Activated naive CD8-positive, alpha-beta T cell (primary cell): ENCODE data around the gene KCNA3.

Experiments used
- H3K27ac Mint-ChIP-seq: one replicate; pipeline ENCODE4 v1.8.0; 2021; ENCODE audit warnings: mixed read lengths
- H3K27me3 Mint-ChIP-seq: one replicate; pipeline ENCODE4 v1.8.0; 2021; ENCODE audit warnings: mixed read lengths
- H3K36me3 Mint-ChIP-seq: one replicate; pipeline ENCODE4 v1.8.0; 2021; ENCODE audit warnings: mixed read lengths
- H3K4me1 Mint-ChIP-seq: one replicate; pipeline ENCODE4 v1.8.0; 2021; ENCODE audit warnings: low read depth, mixed read lengths
- H3K4me3 Mint-ChIP-seq: one replicate; pipeline ENCODE4 v1.8.0; 2021; ENCODE audit warnings: mild to moderate bottlenecking, mixed read lengths
- H3K9me3 Mint-ChIP-seq: one replicate; pipeline ENCODE4 v1.8.0; 2021; ENCODE audit warnings: low read depth, mixed read lengths

The KCNA3 gene

GRCh38 chr1:110638556-110638955 lies 36.2 kb downstream of the KCNA3 start:
- peaks cover 8% of the 10 kb centered on the region for H3K36me3 Mint-ChIP-seq
- peak overlapping the region; percentile 36 for H3K27ac Mint-ChIP-seq
- H3K9me3 Mint-ChIP-seq, result peaks cover 3% of the 10 kb centered on the region
- H3K4me3 Mint-ChIP-seq, result no peak overlapping the region
- H3K27me3 Mint-ChIP-seq, result no peaks in the 10 kb centered on the region
- H3K4me1 Mint-ChIP-seq, result peaks cover 56% of the 10 kb centered on the region

- Mint-ChIP-seq H3K27me3 (no peaks in the 10 kb centered on the region), H3K4me1 (peaks cover 51% of the 10 kb centered on the region), H3K9me3 (peaks cover 3% of the 10 kb centered on the region), H3K4me3 (peak overlapping the region; percentile 18), H3K36me3 (peaks cover 8% of the 10 kb centered on the region), H3K27ac (peak overlapping the region; percentile 47)
Measured at GRCh38 chr1:110638058-110638457, 36.7 kb downstream of the KCNA3 start.

GRCh38 chr1:110637475-110637874 lies 37.3 kb downstream of the KCNA3 start:
- Mint-ChIP-seq H3K27ac (peak overlapping the region; percentile 16), H3K4me1 (peaks cover 46% of the 10 kb centered on the region), H3K9me3 (peaks cover 3% of the 10 kb centered on the region), H3K27me3 (no peaks in the 10 kb centered on the region), H3K36me3 (peaks cover 8% of the 10 kb centered on the region), H3K4me3 (no peak overlapping the region)

DNA sequence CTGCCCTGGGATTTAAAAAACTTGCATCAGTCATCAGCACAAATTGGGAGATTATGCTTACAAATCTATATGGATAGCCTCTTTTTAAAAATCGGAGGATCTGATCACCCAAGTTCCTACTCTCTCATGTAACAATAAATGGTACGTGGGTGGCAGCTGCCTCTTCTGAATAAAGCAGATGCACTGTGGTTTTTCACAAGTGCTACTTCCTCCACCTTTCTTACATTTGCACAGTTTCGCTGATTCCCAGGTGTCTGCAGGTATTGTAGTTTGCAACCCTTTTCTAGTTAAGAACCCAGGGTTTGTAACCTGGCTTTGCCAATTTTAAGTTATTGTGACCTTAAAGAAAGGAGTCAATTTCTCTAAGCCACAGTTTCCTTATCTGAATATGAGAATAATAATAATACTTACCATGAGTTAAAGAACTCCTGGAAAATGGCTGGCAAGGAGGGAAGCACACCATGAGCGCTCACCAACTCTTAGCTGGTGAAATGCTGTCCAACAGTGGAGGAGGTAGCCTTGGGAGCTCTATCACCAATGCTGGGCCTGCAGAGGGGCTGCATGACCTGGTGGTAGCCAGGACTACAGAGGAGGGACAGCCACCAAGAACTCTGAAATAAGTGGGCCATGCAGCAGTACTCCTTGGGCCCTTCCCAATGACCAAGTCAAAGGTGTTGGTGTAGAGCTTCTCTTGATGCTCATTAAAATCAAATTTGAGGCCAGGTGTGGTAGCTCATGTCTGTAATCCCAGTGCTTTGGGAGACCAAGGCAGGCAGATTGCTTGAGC lies 38.4 kb downstream of the KCNA3 start:
- H3K36me3 Mint-ChIP-seq, result peaks cover 6% of the 10 kb centered on the region
- peaks cover 37% of the 10 kb centered on the region for H3K4me1 Mint-ChIP-seq
- peak overlapping the region; percentile 77 for H3K4me3 Mint-ChIP-seq
- H3K9me3 Mint-ChIP-seq, result peaks cover under 1% of the 10 kb centered on the region
- H3K27me3 Mint-ChIP-seq, result no peaks in the 10 kb centered on the region
- H3K27ac Mint-ChIP-seq, result peak overlapping the region; percentile 86

GRCh38 chr1:110635434-110635833 lies 39.3 kb downstream of the KCNA3 start:
- Mint-ChIP-seq H3K27me3 (no peaks in the 10 kb centered on the region), H3K4me1 (peaks cover 34% of the 10 kb centered on the region), H3K36me3 (peaks cover 5% of the 10 kb centered on the region), H3K27ac (peak overlapping the region; percentile 86), H3K9me3 (no peaks in the 10 kb centered on the region), H3K4me3 (peak overlapping the region; percentile 77)

DNA sequence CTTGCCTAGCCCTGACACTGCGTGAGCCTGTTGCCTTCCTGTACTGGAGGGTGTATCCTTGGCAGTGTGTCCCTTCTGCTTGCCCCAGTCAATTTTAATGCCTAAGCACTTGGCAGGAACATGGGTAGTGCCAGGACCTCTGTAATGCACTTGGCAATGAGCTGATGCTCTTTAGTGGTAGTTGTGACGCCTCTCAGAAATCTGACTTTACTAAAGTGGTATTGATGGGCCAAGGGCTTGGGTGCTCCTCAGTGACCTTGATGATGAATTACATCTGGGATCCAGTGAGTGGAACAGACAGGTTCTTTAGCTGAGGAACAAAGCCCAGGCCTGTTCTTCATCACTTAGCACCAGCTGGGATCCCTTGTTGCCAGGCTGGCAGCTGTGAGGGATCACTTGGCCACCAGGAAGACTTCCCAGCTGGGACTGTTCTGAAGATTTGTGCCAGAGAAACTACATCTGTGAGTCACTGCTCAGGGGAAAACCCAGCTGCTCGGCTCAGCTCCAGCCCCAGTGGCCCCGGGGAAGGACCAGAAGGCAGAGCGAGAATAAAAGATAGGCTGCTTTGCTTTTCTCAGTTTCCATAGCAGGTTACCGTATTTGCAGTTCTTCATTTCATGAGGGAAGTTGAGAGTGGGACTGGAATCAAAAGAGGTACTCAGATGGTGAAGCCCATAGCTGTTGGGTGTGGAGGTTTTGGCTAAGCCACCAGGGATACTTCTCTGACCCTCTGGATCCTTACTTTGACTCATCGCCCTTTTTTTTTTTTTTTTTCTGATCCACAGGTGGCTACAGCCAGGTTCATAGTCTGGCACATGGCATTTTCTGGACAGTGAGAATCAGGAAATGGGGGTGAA lies 40.1 kb downstream of the KCNA3 start:
- peaks cover 27% of the 10 kb centered on the region for H3K4me1 Mint-ChIP-seq
- H3K9me3 Mint-ChIP-seq, result no peaks in the 10 kb centered on the region
- peak overlapping the region; percentile 77 for H3K4me3 Mint-ChIP-seq
- no peaks in the 10 kb centered on the region for H3K27me3 Mint-ChIP-seq
- H3K27ac Mint-ChIP-seq, result peak overlapping the region; percentile 86
- no peaks in the 10 kb centered on the region for H3K36me3 Mint-ChIP-seq

DNA sequence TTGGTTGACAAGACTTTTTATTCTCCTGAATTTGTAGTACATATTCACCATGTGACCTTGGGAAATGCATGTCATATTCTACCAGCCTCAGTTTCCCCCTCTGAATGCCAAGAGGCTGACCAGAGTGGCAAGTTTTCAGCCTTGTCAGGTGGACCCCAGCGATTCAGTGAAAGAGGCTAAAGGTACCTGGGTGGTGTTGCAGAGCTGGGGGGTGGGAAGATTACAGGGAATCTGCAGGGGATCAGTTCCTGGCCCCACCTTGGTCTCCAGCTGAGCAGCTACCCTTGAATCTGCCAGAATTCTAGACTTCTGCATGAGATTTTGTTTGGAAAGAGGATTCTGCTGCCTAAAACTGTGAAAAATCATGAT lies 40.7 kb downstream of the KCNA3 start:
- peaks cover 23% of the 10 kb centered on the region for H3K4me1 Mint-ChIP-seq
- H3K27me3 Mint-ChIP-seq, result no peaks in the 10 kb centered on the region
- H3K9me3 Mint-ChIP-seq, result no peaks in the 10 kb centered on the region
- no peak overlapping the region for H3K4me3 Mint-ChIP-seq
- H3K36me3 Mint-ChIP-seq, result no peaks in the 10 kb centered on the region
- peak overlapping the region; percentile 86 for H3K27ac Mint-ChIP-seq

DNA sequence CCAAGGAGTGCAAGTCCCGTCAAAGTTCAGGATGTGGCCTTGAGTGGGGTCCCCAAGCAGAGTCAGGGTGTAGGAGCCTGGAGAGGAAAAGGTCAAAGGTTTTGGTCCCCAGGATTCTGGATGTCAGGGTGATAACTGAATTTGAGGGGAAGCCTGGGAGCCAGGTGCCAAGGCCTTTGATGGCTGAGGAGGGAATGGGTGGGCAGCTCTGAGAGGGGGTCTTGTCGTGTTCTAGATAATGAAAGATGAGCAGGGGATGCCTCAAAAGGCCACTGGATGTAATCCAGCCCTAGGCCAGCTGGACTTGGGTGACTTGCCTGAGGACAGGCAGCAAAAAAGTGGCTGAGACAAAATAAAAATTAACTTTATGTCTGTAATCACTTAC lies 41.1 kb downstream of the KCNA3 start:
- H3K4me1 Mint-ChIP-seq, result peaks cover 19% of the 10 kb centered on the region
- H3K27ac Mint-ChIP-seq, result peak overlapping the region; percentile 16
- H3K27me3 Mint-ChIP-seq, result no peaks in the 10 kb centered on the region
- no peaks in the 10 kb centered on the region for H3K36me3 Mint-ChIP-seq
- no peak overlapping the region for H3K4me3 Mint-ChIP-seq
- H3K9me3 Mint-ChIP-seq, result no peaks in the 10 kb centered on the region

DNA sequence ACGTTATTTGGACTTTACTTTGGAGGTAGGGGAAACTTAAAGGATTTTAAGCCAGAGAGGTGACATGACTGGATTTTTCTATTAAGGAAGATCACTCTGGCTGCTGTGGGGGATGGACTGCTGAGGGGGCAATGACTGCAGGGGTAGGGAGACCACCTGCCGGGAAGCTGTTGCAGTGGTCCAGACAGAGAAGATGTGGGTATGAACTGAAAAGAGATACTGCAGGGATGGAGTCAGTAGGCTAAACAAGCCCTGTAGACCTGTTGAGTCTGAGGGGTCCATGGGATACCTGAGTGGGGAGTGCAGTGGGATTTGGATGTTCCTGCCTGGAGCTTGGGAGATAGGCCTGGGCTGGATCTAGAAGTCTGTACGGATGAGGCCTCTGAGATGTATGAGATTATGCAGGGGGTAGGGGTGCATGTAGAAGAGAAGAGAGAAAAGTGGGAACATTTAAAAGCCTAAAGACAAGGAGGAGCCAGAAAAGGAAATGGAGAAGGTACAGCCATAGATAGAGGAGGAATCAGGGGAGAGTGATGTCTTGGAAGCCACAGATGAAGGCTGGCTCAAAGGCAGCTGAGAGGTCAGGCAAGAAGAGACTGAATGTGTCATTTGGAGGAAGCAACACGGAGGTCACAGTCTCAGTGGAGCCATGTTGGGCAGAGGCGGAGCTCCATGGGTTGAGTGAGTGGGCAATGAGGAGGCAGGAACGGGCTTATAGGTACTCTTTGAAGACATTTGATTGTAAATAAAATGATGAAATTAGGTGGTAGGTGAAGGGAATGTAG lies 42.7 kb downstream of the KCNA3 start:
- Mint-ChIP-seq H3K27me3 (no peaks in the 10 kb centered on the region), H3K9me3 (no peaks in the 10 kb centered on the region), H3K4me3 (no peak overlapping the region), H3K4me1 (peaks cover 11% of the 10 kb centered on the region), H3K27ac (no peak overlapping the region), H3K36me3 (no peaks in the 10 kb centered on the region)

DNA sequence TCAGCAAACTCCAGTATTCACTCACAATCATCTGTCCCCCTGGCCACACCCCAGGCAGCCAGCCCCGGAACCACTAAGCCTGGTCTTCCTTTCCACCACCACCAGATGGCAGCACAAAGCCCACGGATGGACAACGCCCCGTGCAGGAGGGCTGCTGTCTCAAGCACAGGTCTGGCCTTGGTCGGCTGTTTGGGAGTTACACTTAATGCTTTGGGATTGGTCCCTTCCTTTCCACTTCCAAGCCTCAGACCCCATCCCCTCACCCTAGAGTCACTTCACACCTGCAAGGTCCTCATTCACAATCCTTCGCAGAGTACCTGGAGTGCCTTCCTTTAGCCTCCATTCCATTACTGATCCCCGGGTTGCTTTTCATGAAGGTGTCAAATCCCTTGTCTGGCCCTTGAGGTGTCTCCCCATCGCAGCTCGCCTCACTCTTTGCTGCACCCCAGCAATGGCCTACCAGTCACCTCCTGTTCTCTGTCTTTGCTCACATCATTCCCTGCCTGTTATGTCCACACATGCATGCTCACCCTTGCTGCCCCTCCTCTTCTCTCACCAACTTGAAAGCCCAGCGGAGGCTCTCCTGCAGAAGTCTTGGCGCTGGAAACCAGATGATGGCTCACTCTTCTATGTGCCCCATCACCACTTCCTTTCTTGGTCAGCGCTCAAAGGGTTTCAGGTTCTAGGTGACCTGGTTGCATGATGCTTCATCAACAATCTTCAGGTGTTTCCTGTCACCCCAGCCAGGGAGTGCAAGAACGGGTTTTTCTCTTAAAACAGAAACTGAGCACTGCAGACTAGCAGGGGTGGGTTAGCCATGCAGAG lies 43.7 kb downstream of the KCNA3 start:
- H3K27me3 Mint-ChIP-seq, result no peaks in the 10 kb centered on the region
- H3K27ac Mint-ChIP-seq, result no peak overlapping the region
- H3K9me3 Mint-ChIP-seq, result no peaks in the 10 kb centered on the region
- H3K4me3 Mint-ChIP-seq, result no peak overlapping the region
- no peaks in the 10 kb centered on the region for H3K36me3 Mint-ChIP-seq
- H3K4me1 Mint-ChIP-seq, result peaks cover 15% of the 10 kb centered on the region

DNA sequence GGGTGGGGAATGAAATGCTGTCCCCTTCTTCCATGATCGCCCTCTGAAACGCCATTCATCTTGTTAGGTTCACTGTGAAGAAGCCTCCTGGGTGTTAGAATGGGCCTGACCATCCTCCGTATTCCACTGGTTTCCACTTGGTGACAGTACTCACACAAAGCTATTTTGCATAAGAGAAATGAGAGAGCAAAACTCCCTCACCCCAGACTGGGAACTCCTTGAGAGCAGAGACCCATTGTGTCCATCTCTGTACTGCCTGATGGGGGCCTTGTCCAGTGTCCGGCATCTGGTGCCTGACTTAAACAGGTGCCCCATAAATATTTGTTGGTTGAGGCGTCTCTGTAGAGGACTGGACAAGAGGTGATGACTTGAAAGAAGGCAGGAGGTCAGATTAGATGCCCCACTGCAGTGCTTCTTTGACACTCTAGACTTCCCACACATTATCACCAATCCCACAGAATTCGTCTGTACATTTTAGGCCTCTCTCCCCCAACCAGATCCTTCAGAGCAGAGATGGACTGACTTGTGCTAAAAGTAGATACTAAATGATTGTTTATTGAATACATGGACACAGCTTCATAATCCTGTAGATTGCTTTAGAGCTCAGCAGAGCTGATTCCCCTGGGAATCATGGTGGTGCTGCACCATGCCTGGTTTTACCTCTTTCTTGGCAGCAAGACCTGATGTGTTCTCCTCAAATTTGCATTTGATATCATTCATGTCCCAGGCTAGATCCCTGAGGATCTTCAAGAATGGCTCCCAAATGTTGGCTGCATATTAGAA lies 46.2 kb downstream of the KCNA3 start:
- peaks cover 2% of the 10 kb centered on the region for H3K36me3 Mint-ChIP-seq
- no peaks in the 10 kb centered on the region for H3K27me3 Mint-ChIP-seq
- no peak overlapping the region for H3K27ac Mint-ChIP-seq
- H3K4me3 Mint-ChIP-seq, result no peak overlapping the region
- peaks cover 3% of the 10 kb centered on the region for H3K9me3 Mint-ChIP-seq
- peaks cover 15% of the 10 kb centered on the region for H3K4me1 Mint-ChIP-seq

DNA sequence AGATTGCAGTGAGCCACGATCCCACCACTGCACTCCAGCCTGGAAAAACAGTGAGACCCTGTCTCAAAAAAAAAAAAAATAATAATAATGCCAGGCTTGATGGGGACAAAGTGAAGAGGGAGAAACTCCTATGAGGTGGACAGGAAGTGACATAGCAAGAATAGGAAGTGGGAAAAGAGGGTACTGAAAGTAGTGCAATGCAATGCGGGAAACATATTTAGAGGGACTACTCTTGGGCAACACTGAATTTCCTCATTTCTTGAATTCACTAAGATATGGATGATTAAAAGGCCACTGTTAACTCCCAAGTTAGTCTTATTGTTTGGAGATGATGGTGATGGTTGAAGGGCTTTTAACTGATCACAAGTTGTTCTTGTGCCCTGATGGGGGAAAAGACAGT lies 47.0 kb downstream of the KCNA3 start:
- Mint-ChIP-seq H3K4me3 (no peak overlapping the region), H3K36me3 (peaks cover 2% of the 10 kb centered on the region), H3K27me3 (no peaks in the 10 kb centered on the region), H3K9me3 (peaks cover 5% of the 10 kb centered on the region), H3K27ac (no peak overlapping the region), H3K4me1 (peaks cover 15% of the 10 kb centered on the region)

- Mint-ChIP-seq H3K4me3 (no peak overlapping the region), H3K4me1 (peaks cover 15% of the 10 kb centered on the region), H3K9me3 (peaks cover 5% of the 10 kb centered on the region), H3K27me3 (no peaks in the 10 kb centered on the region), H3K27ac (peak overlapping the region; percentile 56), H3K36me3 (peaks cover 2% of the 10 kb centered on the region)
Measured at GRCh38 chr1:110626889-110627288, 47.9 kb downstream of the KCNA3 start.
